HG03354 (cell line): Measurements from ENCODE around the gene EREG.
A peak's percentile ranks its signal among the peaks of the same experiment; 100 is the strongest.

Source experiments
- ATAC-seq: cut with Tn5 transposase; IDR thresholded peaks from one replicate; pipeline ENCODE4 v1.9.1; 2021; ENCODE audit warnings: mild to moderate bottlenecking; ENCODE audit not compliant: unreplicated experiment, poor library complexity, severe bottlenecking

The EREG gene

DNA sequence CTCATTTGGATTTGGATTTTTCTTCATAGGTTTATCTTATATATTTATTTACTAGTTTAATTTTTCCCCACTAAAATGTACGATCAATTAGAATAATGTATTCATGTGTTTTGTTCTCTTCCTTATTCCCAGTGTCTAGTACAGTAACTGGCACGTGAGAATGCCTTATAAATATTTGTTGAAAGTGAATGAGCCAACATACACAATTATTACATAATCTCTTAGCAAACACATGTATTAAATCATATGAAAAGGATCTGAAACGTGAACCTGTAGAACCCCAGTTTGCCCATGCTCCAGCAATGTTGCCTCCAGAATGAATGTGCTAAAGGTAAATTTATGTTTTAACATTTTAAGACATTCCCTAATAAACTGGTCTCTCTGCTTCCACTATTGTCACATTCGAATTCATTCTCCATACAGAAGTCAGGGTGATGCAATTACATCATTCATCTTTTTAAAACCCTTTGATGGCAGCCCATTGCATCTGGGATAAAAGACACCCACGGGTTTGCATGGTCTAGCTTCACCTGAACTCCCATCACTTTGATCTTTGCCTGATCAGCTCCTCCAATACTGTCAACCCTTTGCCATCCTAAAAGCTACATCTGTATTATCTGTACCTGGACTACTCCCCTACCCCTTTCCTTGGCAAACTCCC lies 49.3 kb downstream of the EREG start:
- no peak for ATAC-seq

DNA sequence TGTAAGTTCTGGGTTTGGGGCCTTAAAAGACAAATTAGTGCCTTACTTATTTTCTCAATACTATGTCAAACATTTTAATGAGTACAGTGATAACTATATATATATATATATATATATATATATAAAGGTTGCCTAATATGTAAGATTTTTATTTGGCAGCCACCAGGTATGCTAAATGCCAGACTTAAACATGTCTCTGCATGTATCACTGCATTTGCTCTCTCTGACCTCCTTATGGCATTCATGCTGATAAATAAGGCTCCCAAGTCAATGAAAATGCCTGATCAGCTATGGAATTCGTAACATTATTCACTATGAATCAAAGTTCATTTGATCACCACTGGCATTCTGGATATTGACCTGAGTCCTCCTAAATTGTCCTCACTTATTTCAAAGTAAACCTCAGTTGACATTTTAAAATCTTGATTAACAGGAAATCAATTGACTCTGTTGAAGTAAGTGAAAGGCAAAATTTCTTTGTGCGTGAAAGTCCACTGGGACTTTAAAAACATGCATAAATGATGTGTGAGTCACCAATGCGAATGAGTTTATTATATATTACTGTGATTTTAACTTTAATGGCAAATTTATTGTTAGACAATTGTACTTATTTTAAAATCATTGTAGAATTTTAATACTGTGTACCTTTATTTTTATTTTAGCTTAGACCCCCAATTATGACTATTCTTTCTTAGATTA lies 50.8 kb downstream of the EREG start:
- no peak for ATAC-seq

DNA sequence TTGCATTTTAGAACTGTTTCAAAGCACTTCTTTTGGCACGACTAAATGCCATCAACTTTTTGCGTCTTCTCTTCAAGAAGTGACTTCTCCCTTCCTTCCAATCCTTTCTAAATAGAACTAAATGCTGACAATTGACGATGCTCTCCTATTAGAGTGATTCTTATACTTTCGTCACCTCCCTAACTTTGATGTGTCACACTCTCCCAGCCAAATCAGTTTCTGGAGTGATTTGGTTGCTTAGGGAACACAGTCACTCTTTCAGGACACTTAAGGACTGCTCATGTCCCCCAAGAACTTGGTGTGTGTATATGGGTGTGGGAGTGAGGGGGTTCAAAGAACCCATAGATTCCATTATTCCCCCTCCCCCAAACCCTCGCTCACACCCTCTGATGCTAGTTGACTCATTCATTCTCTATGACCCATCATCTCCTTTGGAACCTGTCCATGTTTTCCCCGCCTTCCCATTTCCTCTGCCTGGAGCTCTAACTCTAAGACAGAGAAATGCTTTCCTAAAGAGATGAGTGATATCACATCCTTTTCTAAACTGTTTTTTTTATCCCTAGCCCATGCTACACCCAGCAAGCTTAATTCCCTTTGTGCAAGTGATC lies 53.2 kb downstream of the EREG start:
- ATAC-seq, result no peak

DNA sequence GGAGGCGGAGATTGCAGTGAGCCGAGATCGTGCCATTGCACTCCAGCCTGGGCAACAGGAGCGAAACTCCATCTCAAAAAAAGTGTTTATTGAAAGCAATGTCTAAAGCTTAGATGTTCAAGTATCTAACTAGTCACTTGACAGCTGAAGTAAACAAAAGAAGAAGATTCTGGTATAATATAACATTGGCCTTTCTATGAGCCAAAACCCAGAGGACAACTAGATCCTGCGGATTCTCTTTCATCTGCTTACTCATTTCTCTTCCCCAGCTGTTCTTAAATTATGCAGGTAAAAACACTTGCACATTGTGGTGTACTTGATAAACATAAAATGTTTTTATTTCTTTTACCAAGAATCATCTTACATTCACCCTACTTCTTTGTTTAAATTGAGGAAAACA lies 55.9 kb downstream of the EREG start:
- no peak for ATAC-seq

DNA sequence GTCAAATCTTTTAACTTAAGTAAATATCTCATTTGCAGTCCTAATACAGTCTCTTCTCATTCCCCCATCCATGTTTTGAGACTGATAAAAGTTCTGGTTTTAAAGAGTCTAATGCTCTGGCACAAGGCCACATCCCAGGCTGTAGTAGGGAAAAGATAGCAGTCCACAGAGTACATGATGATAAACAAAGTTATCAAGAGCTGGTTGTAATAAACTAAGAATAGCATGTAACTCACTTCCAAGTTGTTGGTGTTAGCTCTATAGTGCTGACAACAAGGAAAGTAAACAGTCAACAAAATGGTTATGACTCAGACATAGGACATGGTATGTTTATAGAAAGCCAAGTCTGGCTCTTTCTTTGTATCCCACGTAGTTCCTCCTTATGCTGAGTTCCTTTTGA lies 58.2 kb downstream of the EREG start:
- ATAC-seq, result no peak

DNA sequence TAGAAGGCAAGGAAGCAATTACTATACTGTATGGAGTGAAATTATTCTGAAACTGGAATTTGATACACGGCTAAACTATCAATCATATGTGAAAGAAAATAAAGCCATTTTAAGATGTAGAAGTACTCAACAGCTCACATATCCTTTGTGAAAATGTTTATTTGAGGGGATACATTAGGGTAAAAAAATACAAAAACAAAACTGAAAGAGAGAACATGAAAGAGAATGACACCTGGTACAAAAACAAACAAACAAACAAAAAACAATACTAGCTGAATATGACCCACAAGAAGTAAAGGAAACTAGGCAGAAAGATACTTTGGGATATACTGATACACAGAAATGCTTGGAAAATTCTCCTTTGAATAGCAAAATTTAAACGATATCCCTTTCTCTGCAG lies 59.2 kb downstream of the EREG start:
- ATAC-seq, result peak; percentile 57

DNA sequence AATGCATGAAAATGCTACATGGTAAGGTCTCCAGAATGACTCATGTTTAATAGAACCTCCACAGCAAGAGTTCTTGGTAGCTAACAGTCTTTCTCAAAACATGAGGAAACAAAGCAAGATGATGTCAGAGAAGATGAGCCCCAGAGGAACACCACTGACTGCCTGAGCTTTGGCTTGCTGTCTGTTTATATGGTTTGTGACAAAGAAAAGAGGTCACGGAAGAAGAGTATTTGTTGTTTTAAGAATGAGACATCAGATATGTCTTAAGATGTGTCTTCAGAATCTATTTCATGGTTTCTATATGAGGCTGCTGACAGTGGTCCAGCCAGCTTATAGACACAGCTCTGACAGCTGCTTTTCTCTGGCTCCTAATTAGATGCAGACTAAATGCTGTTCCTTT lies 61.2 kb downstream of the EREG start:
- ATAC-seq, result no peak

DNA sequence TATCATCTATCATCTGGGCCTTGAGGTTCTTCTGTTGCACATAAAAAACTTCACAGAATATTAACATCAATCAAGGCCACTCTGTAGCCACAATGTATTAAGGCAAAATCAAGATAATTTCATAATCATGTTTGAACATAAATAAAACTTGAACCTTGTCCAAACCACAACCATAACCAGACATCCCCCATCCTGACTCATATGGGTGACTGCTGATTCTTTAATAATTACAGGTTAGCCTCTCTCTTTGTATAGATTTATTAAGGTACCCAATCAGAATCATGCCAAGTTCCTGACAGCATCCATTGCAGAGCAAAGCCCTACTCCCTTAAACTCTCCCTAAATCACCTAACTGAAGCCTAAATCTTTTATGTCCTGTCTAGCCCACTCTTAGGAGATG lies 63.3 kb downstream of the EREG start:
- no peak for ATAC-seq

DNA sequence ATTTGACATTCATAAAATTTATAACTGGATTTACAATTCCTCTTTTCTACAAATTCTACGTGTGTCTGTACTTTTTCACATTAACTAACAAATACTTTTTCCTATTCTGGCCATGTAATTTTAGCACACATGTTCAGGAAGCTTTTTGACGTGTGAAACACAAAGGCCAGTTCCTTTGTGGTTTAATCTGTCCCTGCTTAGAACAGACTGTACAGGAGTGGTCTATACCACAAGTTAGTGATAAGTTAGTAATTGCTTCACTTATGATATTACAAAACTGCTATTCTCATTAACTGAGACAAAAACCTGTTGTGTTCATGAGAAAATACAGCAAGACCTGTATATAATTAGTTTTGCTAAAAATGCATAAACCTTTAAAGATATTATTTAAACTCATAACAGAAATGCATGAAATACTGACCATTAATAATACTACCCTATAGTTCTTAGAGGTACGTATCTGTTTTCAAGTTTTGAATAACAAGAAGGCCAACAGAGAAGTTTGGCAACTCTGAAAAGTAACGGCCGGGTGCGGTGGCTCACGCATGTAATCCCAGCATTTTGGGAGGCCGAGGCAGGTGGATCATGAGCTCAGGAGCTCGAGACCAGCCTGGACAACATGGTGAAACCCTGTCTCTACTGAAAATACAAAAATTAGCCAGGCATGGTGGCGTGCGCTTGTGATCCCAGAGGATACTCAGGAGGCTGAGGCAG lies 66.3 kb downstream of the EREG start:
- ATAC-seq, result peak; percentile 94

DNA sequence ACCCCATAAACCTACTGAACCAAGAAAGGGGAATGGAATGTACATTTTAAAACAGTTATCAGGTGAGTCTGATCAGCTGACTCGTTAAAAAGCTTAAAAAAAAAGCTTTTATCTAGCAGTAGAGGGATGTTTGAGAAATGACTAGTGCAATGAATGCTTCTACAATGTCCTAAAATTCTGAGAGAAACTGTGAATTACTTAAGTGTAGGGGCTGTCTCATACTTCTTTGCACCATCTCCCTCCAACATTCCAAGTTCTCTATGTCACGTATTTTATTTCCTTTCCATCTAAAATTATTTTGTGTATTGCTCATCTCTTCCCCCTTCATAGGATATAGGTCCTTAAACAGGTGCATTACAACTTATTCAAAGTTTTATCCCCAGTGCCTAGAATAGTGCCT lies 68.1 kb downstream of the EREG start:
- no peak for ATAC-seq

DNA sequence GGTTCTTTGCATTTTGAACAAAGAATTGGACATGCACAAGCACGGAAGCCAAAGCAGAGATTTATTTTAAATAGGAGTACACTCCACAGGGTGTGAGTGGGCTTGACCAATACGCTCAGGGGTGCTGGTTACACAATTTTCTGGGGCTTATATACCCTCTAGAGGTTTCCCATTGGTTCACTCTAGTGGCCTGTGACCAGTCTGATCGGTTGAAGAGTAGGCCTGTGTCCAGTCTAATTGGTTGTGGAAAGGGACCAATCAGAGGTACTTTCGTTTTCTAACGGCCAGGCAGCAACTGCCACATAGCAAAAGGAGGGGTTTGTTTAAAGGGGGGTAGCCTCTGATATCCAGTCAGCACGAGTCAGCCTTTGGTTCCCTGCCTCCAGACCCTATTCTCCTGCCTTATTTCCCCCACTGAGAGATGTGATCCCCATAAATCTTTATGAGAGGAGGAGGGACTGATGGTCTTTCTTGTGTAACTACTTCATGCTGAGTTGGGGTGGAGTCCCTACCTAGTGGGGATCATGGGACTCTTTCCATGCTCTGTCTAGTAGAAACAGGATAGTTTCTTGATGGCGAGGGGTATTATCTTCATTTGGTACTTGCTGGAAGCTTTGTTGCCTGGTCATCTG lies 68.7 kb downstream of the EREG start:
- ATAC-seq, result no peak

DNA sequence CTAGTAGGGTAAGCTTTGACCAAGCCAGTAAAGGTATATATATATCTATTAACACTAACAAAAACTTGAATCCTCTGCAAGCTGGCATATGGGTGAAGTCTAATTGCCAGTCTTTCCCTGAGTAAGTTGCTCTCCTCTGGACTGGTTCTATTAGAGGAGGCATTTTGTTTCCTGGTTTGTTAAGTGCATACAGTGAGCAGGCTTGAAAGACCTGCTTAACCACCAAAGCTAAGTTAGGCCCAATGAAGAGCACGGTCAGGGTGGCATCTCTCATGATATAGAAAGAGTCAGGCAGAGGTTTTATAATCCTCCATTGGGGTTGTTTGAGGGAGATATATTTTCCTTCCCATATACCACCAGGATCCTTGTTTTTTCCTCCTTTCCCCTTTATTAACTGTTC lies 70.4 kb downstream of the EREG start:
- no peak for ATAC-seq

DNA sequence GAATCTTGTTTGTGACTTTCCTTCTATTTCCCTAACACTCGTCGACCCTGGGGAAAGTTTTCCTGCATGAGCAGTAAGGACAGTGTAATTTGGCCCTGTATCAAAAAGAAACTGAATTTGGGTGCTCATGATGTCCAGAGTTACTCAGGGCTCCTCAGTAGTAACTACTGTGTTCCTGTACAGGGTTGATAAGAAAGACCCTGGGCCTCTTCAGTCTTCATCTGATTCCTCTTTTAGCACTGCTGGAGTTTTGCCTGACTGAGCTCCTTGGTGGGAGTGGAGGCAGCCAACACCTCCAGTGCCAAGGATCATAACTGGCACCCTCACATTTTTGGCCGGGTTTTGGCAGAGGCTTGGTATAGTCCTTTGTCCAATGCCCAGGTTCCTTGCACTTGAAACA lies 72.9 kb downstream of the EREG start:
- ATAC-seq, result no peak
